ENCODE data around the gene ERC2. TPM values are rescaled to one million over a fixed set of nuclear protein-coding genes. Genes with fewer than 3 reads are reported as not detected.
"Not testable (repeated sequence)": the region's sequence is repeated elsewhere in the genome, so short reads cannot be mapped to it uniquely, and the experiment has no call there.

ERC2 gene
- total RNA-seq, 4 donors from 2014 or later = 0.81 to 2.9 (median 1.6) TPM

- no peaks in the 10 kb centered on the region for H3K36me3 ChIP-seq
- no peak overlapping the region for H3K4me3 ChIP-seq
- no peak for ATAC-seq
- H3K27ac ChIP-seq = no peak overlapping the region
- H3K9me3 ChIP-seq = peaks cover 0 to 9% (median 0%) of the 10 kb centered on the region in 3 donors
- H3K4me1 ChIP-seq = no peaks in the 10 kb centered on the region
- TF ChIP-seq CTCF (IDR thresholded peaks at IDR 0.05) (no peak), POLR2AphosphoS5 (IDR thresholded peaks at IDR 0.05) (no peak), EP300 (IDR thresholded peaks at IDR 0.05) (no peak)
- H3K27me3 ChIP-seq = no peaks in the 10 kb centered on the region
Measured at GRCh38 chr3:56069766-56070165, 398.5 kb downstream of the ERC2 start.

GRCh38 chr3:56066405-56066804 is 401.9 kb downstream of the ERC2 start:
- not testable (repeated sequence) for H3K27me3 ChIP-seq, H3K9me3 ChIP-seq, H3K4me3 ChIP-seq, H3K27ac ChIP-seq, H3K36me3 ChIP-seq, H3K4me1 ChIP-seq, ATAC-seq
- WGBS, 2 donors (ENCODE audit: low coverage in 1 of 2) = 100% methylated on average over 1 of the region's 1 CpG; no CpG with 5 or more reads in 1 of the 2 donors

GRCh38 chr3:56064684-56065083 is 403.6 kb downstream of the ERC2 start:
- no peaks in the 10 kb centered on the region for H3K4me1 ChIP-seq
- H3K9me3 ChIP-seq = peaks cover 0 to 9% (median 0%) of the 10 kb centered on the region in 3 donors
- no peaks in the 10 kb centered on the region for H3K27me3 ChIP-seq
- TF ChIP-seq POLR2A (IDR thresholded peaks at IDR 0.05) = no peak
- TF ChIP-seq EP300 (IDR thresholded peaks at IDR 0.05) = no peak
- TF ChIP-seq CTCF (IDR thresholded peaks at IDR 0.05) = no peak
- TF ChIP-seq POLR2AphosphoS5 (IDR thresholded peaks at IDR 0.05) = no peak
- ATAC-seq = no peak
- no peak overlapping the region for H3K4me3 ChIP-seq
- H3K27ac ChIP-seq = no peak overlapping the region
- no peaks in the 10 kb centered on the region for H3K36me3 ChIP-seq

DNA sequence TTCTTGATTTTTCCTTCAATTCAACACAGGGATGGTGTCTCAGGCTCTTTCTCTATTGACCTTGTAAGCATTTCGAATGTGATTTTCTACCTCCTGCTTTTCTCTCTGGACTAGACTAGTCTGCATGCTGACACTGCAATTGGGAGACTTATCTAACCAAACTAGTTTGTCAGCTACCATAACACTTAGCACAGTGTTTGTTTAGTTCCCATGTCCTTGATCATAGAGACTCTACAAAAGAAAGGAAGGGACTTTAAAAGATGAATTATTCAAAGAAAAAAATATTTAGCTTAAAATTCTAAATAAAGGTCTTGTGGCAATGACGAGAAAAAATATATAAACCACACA is 407.0 kb downstream of the ERC2 start:
- no peaks in the 10 kb centered on the region for H3K36me3 ChIP-seq
- H3K27me3 ChIP-seq = no peaks in the 10 kb centered on the region
- H3K4me1 ChIP-seq = no peaks in the 10 kb centered on the region
- no peak for ATAC-seq
- no peak overlapping the region for H3K4me3 ChIP-seq
- TF ChIP-seq EP300 (IDR thresholded peaks at IDR 0.05) (no peak), CTCF (IDR thresholded peaks at IDR 0.05) (no peak), POLR2A (IDR thresholded peaks at IDR 0.05) (no peak), POLR2AphosphoS5 (IDR thresholded peaks at IDR 0.05) (no peak)
- H3K27ac ChIP-seq = no peak overlapping the region
- 58 to 77% methylated on average over 2 of the region's 2 CpGs for WGBS, 2 donors (ENCODE audit: low coverage in 1 of 2)
- H3K9me3 ChIP-seq = peaks cover 0 to 9% (median 0%) of the 10 kb centered on the region in 3 donors

DNA sequence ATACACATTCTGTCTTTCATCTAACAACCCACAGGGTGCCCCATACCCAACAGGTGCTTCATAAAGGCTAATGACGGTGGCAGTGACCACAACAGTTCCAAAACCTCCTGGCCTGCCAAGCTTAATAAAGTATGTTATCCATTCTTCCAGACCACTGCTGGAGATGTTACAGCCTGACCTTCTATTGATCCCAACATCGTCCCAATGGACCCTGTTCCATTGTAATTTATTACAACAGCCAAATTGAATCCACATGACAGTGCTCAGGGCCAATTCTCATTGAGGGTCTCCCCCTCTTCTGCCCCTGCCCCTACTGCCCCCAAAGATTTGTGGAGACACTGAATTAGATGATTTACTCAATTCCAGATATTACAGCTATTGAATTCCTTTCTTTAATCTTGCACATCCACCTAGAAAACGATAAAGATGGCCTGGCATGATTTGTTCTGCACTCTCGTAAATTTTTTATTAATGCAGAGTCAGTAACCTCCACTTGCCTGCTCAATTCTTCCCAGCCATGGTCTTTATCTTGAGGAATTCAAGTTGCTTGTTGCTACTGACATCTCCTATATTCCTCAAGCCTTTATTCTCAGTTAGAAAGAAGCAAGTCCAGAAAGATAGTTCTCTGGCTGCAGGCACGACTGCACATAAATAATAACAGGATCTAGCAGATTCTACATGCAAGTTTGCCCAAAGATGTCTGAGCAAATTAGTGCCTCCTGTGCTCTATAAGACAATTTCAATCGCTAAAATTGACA is 407.6 kb downstream of the ERC2 start:
- TF ChIP-seq EP300 (IDR thresholded peaks at IDR 0.05) (no peak), POLR2AphosphoS5 (IDR thresholded peaks at IDR 0.05) (no peak), POLR2A (IDR thresholded peaks at IDR 0.05) (no peak), CTCF (IDR thresholded peaks at IDR 0.05) (no peak)
- Histone ChIP-seq H3K27me3 (no peaks in the 10 kb centered on the region), H3K4me3 (no peak overlapping the region), H3K36me3 (no peaks in the 10 kb centered on the region), H3K27ac (no peak overlapping the region), H3K4me1 (no peaks in the 10 kb centered on the region), H3K9me3 (peaks cover 0 to 4% (median 0%) of the 10 kb centered on the region in 3 donors)
- 75 to 79% methylated on average over 4 to 6 of the region's 6 CpGs for WGBS, 2 donors (ENCODE audit: low coverage in 1 of 2)
- no peak for ATAC-seq
